Endothelial cell of umbilical vein (primary cell): ENCODE data around the gene MAG. TPM values are rescaled to one million over a fixed set of nuclear protein-coding genes. Genes with fewer than 3 reads are reported as not detected.

Source experiments
- BruUV-seq: library from RNA; stranded (reverse); fragments of 400-500 nt; replicated peaks from 2 replicates; lab custom pipeline; 2021; lab: Mats Ljungman, UMichigan
- CTCF ChIA-PET: fragments of 300-600, 350-600 bp; sonication (Branson Sonifier 250); formaldehyde crosslinking; loops from one replicate; lab custom pipeline; 2021; ENCODE audit warnings: antibody characterized with exemption, inconsistent platforms; lab: Charles Lee
- POLR2A ChIA-PET: fragments of 300-600, 350-600 bp; sonication (Branson Sonifier 250); formaldehyde crosslinking; loops from one replicate; lab custom pipeline; 2021; ENCODE audit warnings: antibody characterized with exemption, inconsistent platforms; lab: Charles Lee
- DNase-seq: peaks from one replicate; pipeline ENCODE4 v3.0.0-alpha.2; 2011; ENCODE audit warnings: low read depth, low spot score
- FAIRE-seq: peaks from 2 replicates; lab custom pipeline; 2011; peaks lifted over from hg19 to GRCh38; lab: Jason Lieb, UNC
- H2AFZ ChIP-seq: 2 replicates; pipeline ENCODE4 v1.6.0; 2012; ENCODE audit warnings: low read depth, low read length, control low read depth, inconsistent platforms
- H3K27ac ChIP-seq: 2 replicates; pipeline ENCODE4 v1.5.1; 2011; ENCODE audit warnings: low read depth, mild to moderate bottlenecking, control low read depth, low read length, moderate library complexity; ENCODE audit not compliant: insufficient read depth
- H3K27me3 ChIP-seq, 2 experiments: 2 replicates each; pipeline versions ENCODE4 v1.6.0 to v1.6.1; 2011; ENCODE audit warnings: low read length in 2 of 2, mixed read lengths in 1 of 2; ENCODE audit not compliant: control insufficient read depth in 2 of 2, insufficient read depth in 2 of 2
- H3K36me3 ChIP-seq, 2 experiments: 2 replicates in 1 of 2; 3 replicates in 1 of 2; pipeline ENCODE4 v1.5.1; 2011; ENCODE audit warnings: low read length in 2 of 2, mild to moderate bottlenecking in 1 of 2, moderate library complexity in 1 of 2; ENCODE audit not compliant: control insufficient read depth in 2 of 2, insufficient read depth in 2 of 2; ENCODE audit errors: extremely low read depth in 1 of 2
- H3K4me1 ChIP-seq: 3 replicates; pipeline ENCODE4 v1.5.1; 2011; ENCODE audit warnings: mild to moderate bottlenecking, low read length; ENCODE audit not compliant: control insufficient read depth, insufficient read depth; ENCODE audit errors: extremely low read depth
- H3K4me2 ChIP-seq: 2 replicates; pipeline ENCODE4 v1.6.1; 2011; ENCODE audit warnings: low read length, control low read depth, mixed read lengths; ENCODE audit not compliant: insufficient read depth
- H3K4me3 ChIP-seq, 3 experiments: fragments of 200-600 bp in 1 of 3; sonication (generic), shearing (Covaris generic) in 1 of 3; replicated peaks in 1 of 3; 2 replicates each; pipeline ENCODE4 v1.5.1; 2011 to 2016; ENCODE audit warnings: control low read depth in 3 of 3, low read length in 3 of 3, mild to moderate bottlenecking in 2 of 3, inconsistent platforms in 1 of 3, low read depth in 1 of 3, moderate library complexity in 1 of 3; ENCODE audit not compliant: insufficient read depth in 1 of 3
- H3K79me2 ChIP-seq: 2 replicates; pipeline ENCODE4 v1.6.0; 2012; ENCODE audit warnings: low read length, inconsistent platforms; ENCODE audit not compliant: control insufficient read depth, insufficient read depth
- H3K9ac ChIP-seq: replicated peaks from 2 replicates; pipeline ENCODE3; 2011; ENCODE audit warnings: low read length, control low read depth; ENCODE audit not compliant: insufficient read depth; ENCODE audit errors: extremely low read depth
- H3K9me1 ChIP-seq: replicated peaks from 3 replicates; pipeline ENCODE4 v1.6.0; 2011; ENCODE audit warnings: mild to moderate bottlenecking, low read length; ENCODE audit not compliant: control insufficient read depth, insufficient read depth; ENCODE audit errors: extremely low read depth
- H3K9me3 ChIP-seq: replicated peaks from 2 replicates; pipeline ENCODE4 v1.5.1; 2012; ENCODE audit warnings: low read length, inconsistent platforms; ENCODE audit not compliant: control insufficient read depth, insufficient read depth
- H4K20me1 ChIP-seq: replicated peaks from 2 replicates; pipeline ENCODE3; 2011; ENCODE audit warnings: mild to moderate bottlenecking, low read length; ENCODE audit not compliant: control insufficient read depth, insufficient read depth; ENCODE audit errors: extremely low read depth
- EZH2 ChIP-seq: IDR thresholded peaks from 2 replicates; pipeline ENCODE4 v1.6.1; 2012; ENCODE audit warnings: borderline replicate concordance, low read depth, mild to moderate bottlenecking, moderate library complexity, low read length, inconsistent platforms; ENCODE audit not compliant: severe bottlenecking
- FOS ChIP-seq: IDR thresholded peaks from 2 replicates; pipeline ENCODE4 v1.6.1; 2011; ENCODE audit warnings: mild to moderate bottlenecking, low read length, moderate library complexity, borderline replicate concordance; ENCODE audit not compliant: insufficient read depth
- GATA2 ChIP-seq: IDR thresholded peaks from 2 replicates; pipeline ENCODE4 v1.7.0; 2011; ENCODE audit warnings: low read depth, mild to moderate bottlenecking, moderate library complexity, mixed read lengths, low read length; ENCODE audit not compliant: insufficient read length, insufficient read depth
- MAX ChIP-seq: IDR thresholded peaks from 2 replicates; pipeline ENCODE4 v1.6.1; 2011; ENCODE audit not compliant: insufficient read depth, insufficient read length
- POLR2AphosphoS5 ChIP-seq: IDR thresholded peaks from 2 replicates; pipeline ENCODE4 v1.6.1; 2012; ENCODE audit warnings: low read depth, mild to moderate bottlenecking, control low read depth, low read length, moderate library complexity; ENCODE audit not compliant: insufficient read depth
- dilution Hi-C: fragments of 300-500 bp; cut with MboI; formaldehyde crosslinking; loops from one replicate; pipeline ENCODE4 v1.15.0; 2019; ENCODE audit warnings: low sequenced_read_pairs; ENCODE audit not compliant: extremely low pct_ligation_motif_present
- intact Hi-C: fragments of 100-400 bp; cut with micrococcal nuclease; formaldehyde crosslinking; loops from one replicate; pipeline ENCODE4 v1.10.0; 2022
- polyA plus RNA-seq, 4 experiments: library from polyadenylated mRNA; depleted of rRNA in 3 of 4; stranded (reverse) in 3 of 4; unstranded in 1 of 4; fragments of >200 nt; gene quantifications; 2 replicates each; pipeline versions ENCODE4 v1.2.1 to v1.2.3, GENCODE V29; 2011 to 2012; ENCODE audit warnings: missing spikeins in 1 of 4
- total RNA-seq: library from RNA; stranded (reverse); gene quantifications from 2 replicates; pipeline ENCODE4 v1.2.3, GENCODE V29; 2021
- TF ChIP-seq, protein P1 (sequence below), 2 donors: IDR thresholded peaks; 1 replicate in 1 of 2; 2 replicates in 1 of 2; pipeline ENCODE4 v1.5.1; 2011; ENCODE audit warnings: low read length in 2 of 2, mild to moderate bottlenecking in 2 of 2, moderate library complexity in 2 of 2, control low read depth in 1 of 2, inconsistent platforms in 1 of 2, low read depth in 1 of 2; ENCODE audit not compliant: insufficient read depth in 1 of 2; ENCODE audit errors: extremely low read depth in 1 of 2

The MAG gene
- total and polyA plus RNA-seq, 2 donors (not counting 3 experiments of a cell fraction or from before 2014, with no cell fraction given), result not detected

DNA sequence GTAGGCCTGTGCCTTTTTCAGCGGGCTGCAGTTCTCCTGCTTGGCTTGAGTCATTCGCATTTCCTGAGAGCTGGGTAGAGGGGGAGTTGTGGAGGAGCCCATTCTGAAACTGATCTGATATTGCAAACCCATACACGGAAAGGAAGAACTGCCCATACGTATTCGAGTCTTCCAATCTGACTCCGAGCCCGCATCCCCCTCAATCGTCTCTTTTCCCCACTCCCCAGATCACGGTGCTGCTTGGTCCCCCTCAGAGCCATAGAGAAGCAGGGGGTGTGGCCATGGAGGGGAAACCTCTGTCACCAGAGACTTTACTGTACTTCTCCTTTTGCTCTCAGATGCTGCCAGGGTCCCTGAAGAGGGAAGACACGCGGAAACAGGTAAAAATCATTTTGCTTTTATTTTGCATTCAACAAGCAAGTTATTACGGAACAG is 36.9 kb downstream of the MAG start, which contains the start of gene CD22:
CD22 (plus strand) TSS at position 337 of the 435 bp plus-strand sequence. CDS start 2,854 bp downstream, outside the sequence.
- ChIA-PET CTCF (no interaction called here), POLR2A (no interaction called here)
- no peak within 1 kb of the TSS for H3K9ac ChIP-seq
- peaks cover 3 to 5% of the 10 kb centered on the region in 2 experiments for H3K27me3 ChIP-seq
- dilution Hi-C loops, result no loop called here
- no peak within 1 kb of the TSS for H3K4me2 ChIP-seq
- H3K79me2 ChIP-seq, result no peaks in the 10 kb centered on the region
- no peak within 1 kb of the TSS for H3K27ac ChIP-seq
- no peaks in the 10 kb centered on the region for H3K36me3 ChIP-seq
- BruUV-seq, result no TSS peak
- TF ChIP-seq FOS, result no peak
- TF ChIP-seq, protein P1, sequence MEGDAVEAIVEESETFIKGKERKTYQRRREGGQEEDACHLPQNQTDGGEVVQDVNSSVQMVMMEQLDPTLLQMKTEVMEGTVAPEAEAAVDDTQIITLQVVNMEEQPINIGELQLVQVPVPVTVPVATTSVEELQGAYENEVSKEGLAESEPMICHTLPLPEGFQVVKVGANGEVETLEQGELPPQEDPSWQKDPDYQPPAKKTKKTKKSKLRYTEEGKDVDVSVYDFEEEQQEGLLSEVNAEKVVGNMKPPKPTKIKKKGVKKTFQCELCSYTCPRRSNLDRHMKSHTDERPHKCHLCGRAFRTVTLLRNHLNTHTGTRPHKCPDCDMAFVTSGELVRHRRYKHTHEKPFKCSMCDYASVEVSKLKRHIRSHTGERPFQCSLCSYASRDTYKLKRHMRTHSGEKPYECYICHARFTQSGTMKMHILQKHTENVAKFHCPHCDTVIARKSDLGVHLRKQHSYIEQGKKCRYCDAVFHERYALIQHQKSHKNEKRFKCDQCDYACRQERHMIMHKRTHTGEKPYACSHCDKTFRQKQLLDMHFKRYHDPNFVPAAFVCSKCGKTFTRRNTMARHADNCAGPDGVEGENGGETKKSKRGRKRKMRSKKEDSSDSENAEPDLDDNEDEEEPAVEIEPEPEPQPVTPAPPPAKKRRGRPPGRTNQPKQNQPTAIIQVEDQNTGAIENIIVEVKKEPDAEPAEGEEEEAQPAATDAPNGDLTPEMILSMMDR (IDR thresholded peaks at IDR 0.05; ENCODE audit: extremely low read depth in 1 of 2, insufficient read depth in 1 of 2, low read depth in 1 of 2, low read length in 2 of 2), result no peak
- no peak for TF ChIP-seq GATA2
- no peak for TF ChIP-seq POLR2AphosphoS5
- no peak for TF ChIP-seq EZH2
- TF ChIP-seq MAX, result no peak
- no peaks in the 10 kb centered on the region for H3K4me1 ChIP-seq
- DNase-seq (no peak), FAIRE-seq (no peak)
- H3K4me3 ChIP-seq, result no peak within 1 kb of the TSS
- intact Hi-C loops, result no loop called here
- H3K9me3 ChIP-seq, result no peaks in the 10 kb centered on the region
- no peak within 1 kb of the TSS for H2AFZ ChIP-seq
- H4K20me1 ChIP-seq, result no peaks in the 10 kb centered on the region
- H3K9me1 ChIP-seq, result no peaks in the 10 kb centered on the region
